ENCODE measurements around the gene FRMPD4. TPM values are rescaled to one million over a fixed set of nuclear protein-coding genes. Genes with fewer than 3 reads are reported as not detected.

The FRMPD4 gene
- total RNA-seq, 1 donor from 2014 or later, result not detected

DNA sequence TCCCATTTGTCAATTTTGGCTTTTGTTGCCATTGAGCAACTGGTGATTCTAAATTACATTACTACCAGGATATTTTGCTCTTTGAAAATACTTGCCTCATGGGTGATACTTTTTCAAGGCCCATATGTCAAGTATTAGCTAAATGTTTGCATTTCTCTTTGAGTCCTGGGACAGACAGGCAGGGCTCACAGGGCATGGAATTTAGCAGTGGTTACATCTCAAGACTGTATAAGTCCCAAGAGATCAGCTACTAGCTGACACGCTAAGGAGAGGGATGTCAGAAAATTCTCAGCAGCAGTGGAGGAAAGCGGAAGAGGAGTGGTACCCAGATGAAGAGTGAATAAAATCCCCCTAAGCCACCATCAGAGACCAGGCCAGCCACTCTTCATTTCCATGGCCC, 224.9 kb downstream of the FRMPD4 start:
- H3K27me3 Mint-ChIP-seq (ENCODE audit: low read depth), result no peaks in the 10 kb centered on the region

DNA sequence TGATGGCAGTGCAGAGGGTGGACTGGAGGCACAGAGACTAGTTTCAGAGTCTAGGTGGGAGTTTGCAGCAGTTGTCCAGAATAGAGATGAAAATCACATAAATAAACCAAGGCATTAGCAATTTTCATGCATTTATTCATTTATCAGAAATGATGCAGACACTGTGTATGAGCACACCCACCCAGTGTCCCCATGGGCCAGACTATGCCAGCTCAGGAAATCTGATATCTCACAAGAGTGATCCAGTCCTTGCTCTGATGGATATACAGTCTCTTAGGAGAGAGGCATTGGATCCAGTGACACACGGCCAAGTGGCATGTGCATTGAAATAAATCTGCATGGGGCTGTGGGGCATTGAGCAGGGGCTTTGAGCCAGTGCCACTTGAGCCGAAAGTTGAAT, 228.2 kb downstream of the FRMPD4 start:
- DNase-seq (ENCODE audit: low spot score), result no peak
- Mint-ChIP-seq H3K27ac (no peak overlapping the region), H3K4me1 (ENCODE audit: low read depth) (no peaks in the 10 kb centered on the region), H3K27me3 (ENCODE audit: low read depth) (no peaks in the 10 kb centered on the region), H3K36me3 (ENCODE audit: low read depth) (no peaks in the 10 kb centered on the region), H3K9me3 (no peaks in the 10 kb centered on the region), H3K4me3 (ENCODE audit: low read depth) (no peak overlapping the region)
- intact Hi-C loops (cut with micrococcal nuclease), result no loop called here

More for the DNA sequence above, 224.9 kb downstream of the FRMPD4 start:
- no peaks in the 10 kb centered on the region for H3K9me3 Mint-ChIP-seq
- no peak overlapping the region for H3K27ac Mint-ChIP-seq
- intact Hi-C loops (cut with micrococcal nuclease), result no loop called here
- H3K4me3 Mint-ChIP-seq (ENCODE audit: low read depth), result no peak overlapping the region
- H3K36me3 Mint-ChIP-seq (ENCODE audit: low read depth), result no peaks in the 10 kb centered on the region
- no peaks in the 10 kb centered on the region for H3K4me1 Mint-ChIP-seq (ENCODE audit: low read depth)
- no peak for DNase-seq (ENCODE audit: low spot score)

DNA sequence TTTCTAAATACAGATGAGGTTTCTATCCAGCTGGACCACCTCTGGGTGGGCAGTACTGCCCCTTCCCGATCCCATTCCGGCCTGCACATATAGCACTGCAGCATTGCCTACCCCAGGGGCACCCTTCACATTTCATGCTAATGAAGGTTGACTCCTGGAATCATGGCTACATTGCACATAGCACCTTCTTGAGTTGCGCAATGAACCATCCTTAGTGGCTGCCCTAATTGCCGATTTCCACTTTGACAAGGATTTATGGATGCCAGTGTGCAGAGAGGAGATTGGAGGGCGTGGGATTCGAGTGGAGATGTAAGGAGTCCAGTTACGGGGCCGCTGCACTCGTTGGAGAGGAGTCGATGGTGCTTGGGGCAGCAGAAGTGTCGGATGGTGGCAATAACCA, 229.0 kb downstream of the FRMPD4 start:
- intact Hi-C loops (cut with micrococcal nuclease), result no loop called here
- DNase-seq (ENCODE audit: low spot score), result no peak
- Mint-ChIP-seq H3K27ac (no peak overlapping the region), H3K36me3 (ENCODE audit: low read depth) (no peaks in the 10 kb centered on the region), H3K27me3 (ENCODE audit: low read depth) (no peaks in the 10 kb centered on the region), H3K4me3 (ENCODE audit: low read depth) (no peak overlapping the region), H3K4me1 (ENCODE audit: low read depth) (no peaks in the 10 kb centered on the region), H3K9me3 (no peaks in the 10 kb centered on the region)

DNA sequence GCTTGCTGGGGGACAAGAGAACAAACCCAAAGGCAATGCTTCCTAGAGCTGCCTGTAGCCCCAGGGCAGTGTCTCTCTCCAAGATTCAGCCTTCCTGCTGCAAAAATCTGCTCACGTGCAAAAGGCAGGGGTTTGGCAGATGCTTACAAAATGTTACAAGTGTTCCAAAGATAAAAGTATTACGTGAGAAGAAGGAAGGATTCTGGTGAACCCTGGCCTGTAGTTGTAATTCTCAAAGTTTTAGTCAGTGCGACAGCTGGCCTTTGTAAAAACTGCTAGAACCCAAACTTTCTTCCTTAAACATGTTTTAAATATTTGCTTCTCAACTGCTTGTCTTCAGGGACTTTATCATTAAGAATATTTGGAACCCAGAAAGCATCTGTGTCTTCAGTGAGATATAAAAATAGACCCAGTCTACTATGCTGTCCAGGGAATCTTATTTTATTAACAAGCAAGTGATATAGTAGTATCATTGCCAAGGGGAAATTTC, 232.3 kb downstream of the FRMPD4 start:
- intact Hi-C loops (cut with micrococcal nuclease), result no loop called here
- no peak overlapping the region for H3K4me3 Mint-ChIP-seq (ENCODE audit: low read depth)
- no peaks in the 10 kb centered on the region for H3K4me1 Mint-ChIP-seq (ENCODE audit: low read depth)
- H3K36me3 Mint-ChIP-seq (ENCODE audit: low read depth), result no peaks in the 10 kb centered on the region
- H3K9me3 Mint-ChIP-seq, result no peaks in the 10 kb centered on the region
- DNase-seq (ENCODE audit: low spot score), result no peak
- H3K27ac Mint-ChIP-seq, result no peak overlapping the region
- H3K27me3 Mint-ChIP-seq (ENCODE audit: low read depth), result no peaks in the 10 kb centered on the region

DNA sequence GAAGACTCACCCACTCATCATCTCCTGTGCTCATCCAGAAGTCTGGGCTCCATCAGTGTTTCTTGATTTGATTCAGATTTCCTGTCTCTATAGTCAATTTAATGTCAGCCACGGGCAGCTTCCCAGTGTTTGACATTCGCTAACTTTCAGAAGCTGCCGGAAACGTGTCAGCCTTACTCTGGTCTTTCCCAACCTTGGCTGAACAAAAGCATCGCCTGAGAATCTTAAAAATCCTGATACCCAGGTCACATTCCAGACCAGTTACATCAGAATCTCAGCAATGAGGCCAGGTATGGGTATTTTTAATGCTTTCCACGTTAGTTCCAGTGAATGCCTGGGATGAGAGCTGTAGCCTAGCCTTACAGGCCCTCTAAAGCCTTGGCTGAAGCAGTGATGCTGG, 233.8 kb downstream of the FRMPD4 start:
- no peak for DNase-seq (ENCODE audit: low spot score)
- Mint-ChIP-seq H3K9me3 (no peaks in the 10 kb centered on the region), H3K4me3 (ENCODE audit: low read depth) (no peak overlapping the region), H3K27me3 (ENCODE audit: low read depth) (no peaks in the 10 kb centered on the region), H3K27ac (no peak overlapping the region), H3K36me3 (ENCODE audit: low read depth) (no peaks in the 10 kb centered on the region), H3K4me1 (ENCODE audit: low read depth) (no peaks in the 10 kb centered on the region)
- intact Hi-C loops (cut with micrococcal nuclease), result no loop called here

DNA sequence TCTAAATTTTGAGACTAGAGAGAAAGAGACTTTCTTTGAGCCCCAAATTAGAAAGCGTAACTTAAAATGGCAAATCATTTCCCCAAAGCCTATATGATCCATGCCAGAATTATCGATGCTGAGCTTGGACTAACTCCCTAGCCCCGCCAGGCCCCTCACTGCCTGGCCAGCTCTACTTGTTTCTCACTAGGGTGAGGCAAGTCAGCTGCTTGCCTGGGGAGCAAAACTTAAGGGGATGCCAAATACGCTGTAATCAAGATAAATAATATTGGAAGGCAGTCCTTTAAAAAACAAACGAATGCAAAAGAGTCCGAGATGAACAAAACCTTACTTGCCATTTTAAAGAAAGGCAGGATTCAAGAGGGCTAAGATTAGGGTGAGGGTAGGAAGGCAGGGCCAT, 236.0 kb downstream of the FRMPD4 start:
- H3K4me1 Mint-ChIP-seq (ENCODE audit: low read depth), result no peaks in the 10 kb centered on the region
- no peak overlapping the region for H3K4me3 Mint-ChIP-seq (ENCODE audit: low read depth)
- H3K27me3 Mint-ChIP-seq (ENCODE audit: low read depth), result no peaks in the 10 kb centered on the region
- no peak for DNase-seq (ENCODE audit: low spot score)
- H3K27ac Mint-ChIP-seq, result no peak overlapping the region
- H3K9me3 Mint-ChIP-seq, result no peaks in the 10 kb centered on the region
- intact Hi-C loops (cut with micrococcal nuclease), result no loop called here
- H3K36me3 Mint-ChIP-seq (ENCODE audit: low read depth), result no peaks in the 10 kb centered on the region

DNA sequence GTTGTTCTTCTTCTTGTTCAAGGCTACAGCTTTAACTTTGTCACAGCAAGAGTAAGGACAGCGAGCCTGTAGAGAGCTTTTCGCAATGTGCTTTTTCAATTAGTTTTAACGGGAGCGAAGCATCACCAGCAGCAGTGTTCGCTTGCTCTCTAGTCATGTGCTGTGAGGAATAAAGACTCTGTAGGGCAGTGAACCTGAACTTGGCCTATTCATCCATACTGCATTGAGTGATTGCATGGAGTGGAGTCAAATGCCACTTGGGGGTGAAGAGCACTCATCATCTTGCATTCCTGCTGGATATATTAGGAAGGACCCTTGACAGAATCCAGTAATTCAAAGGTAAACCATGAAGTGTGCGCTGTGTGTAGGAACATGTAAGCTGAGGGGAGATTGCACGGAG, 240.0 kb downstream of the FRMPD4 start:
- intact Hi-C loops (cut with micrococcal nuclease), result no loop called here
- Mint-ChIP-seq H3K27ac (no peak overlapping the region), H3K27me3 (ENCODE audit: low read depth) (no peaks in the 10 kb centered on the region), H3K4me3 (ENCODE audit: low read depth) (no peak overlapping the region), H3K36me3 (ENCODE audit: low read depth) (no peaks in the 10 kb centered on the region), H3K4me1 (ENCODE audit: low read depth) (no peaks in the 10 kb centered on the region), H3K9me3 (no peaks in the 10 kb centered on the region)
- DNase-seq (ENCODE audit: low spot score), result no peak

DNA sequence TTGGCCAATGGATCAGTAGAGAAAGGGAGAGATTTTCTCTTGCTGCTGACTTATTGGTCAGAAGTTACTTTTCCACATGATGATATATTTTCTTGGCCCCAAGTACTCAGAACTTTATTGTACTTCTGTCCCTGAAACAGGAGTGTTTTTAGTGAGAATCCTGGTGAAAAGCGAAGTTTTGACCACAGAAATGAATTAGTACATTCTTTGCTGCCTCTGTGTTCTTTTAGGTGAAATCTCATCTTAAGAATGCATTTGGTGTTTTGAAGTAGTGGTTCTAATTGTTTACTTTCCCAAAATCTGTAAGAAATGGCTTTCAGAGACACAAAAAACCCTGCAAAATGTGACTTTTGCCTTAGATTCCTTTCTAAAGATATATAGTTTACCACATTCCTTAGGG, 240.4 kb downstream of the FRMPD4 start:
- Mint-ChIP-seq H3K27me3 (ENCODE audit: low read depth) (no peaks in the 10 kb centered on the region), H3K36me3 (ENCODE audit: low read depth) (no peaks in the 10 kb centered on the region), H3K4me1 (ENCODE audit: low read depth) (no peaks in the 10 kb centered on the region), H3K9me3 (no peaks in the 10 kb centered on the region), H3K4me3 (ENCODE audit: low read depth) (no peak overlapping the region), H3K27ac (no peak overlapping the region)
- intact Hi-C loops (cut with micrococcal nuclease), result no loop called here
- no peak for DNase-seq (ENCODE audit: low spot score)

DNA sequence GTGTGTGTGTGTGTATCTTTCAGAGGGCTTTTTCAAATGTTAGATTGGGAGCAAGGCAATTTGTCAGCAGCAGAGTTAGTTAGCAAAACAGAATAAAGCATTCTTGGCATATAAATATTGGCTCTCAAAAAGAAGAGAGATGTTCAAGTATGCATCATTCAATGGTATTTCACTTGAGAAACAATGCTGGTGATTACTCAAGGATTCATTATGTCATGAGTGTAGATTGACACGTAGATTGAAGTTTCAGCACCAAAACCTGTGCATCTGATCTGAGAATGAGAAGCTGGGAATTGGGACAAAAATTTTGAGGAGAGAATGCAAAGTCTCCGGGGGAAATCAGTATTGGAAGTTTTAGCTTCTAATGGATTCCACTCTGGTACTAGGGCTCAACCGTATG, 241.4 kb downstream of the FRMPD4 start:
- Mint-ChIP-seq H3K4me3 (ENCODE audit: low read depth) (no peak overlapping the region), H3K36me3 (ENCODE audit: low read depth) (no peaks in the 10 kb centered on the region), H3K27me3 (ENCODE audit: low read depth) (no peaks in the 10 kb centered on the region), H3K4me1 (ENCODE audit: low read depth) (no peaks in the 10 kb centered on the region), H3K9me3 (no peaks in the 10 kb centered on the region), H3K27ac (no peak overlapping the region)
- no peak for DNase-seq (ENCODE audit: low spot score)
- intact Hi-C loops (cut with micrococcal nuclease), result no loop called here

DNA sequence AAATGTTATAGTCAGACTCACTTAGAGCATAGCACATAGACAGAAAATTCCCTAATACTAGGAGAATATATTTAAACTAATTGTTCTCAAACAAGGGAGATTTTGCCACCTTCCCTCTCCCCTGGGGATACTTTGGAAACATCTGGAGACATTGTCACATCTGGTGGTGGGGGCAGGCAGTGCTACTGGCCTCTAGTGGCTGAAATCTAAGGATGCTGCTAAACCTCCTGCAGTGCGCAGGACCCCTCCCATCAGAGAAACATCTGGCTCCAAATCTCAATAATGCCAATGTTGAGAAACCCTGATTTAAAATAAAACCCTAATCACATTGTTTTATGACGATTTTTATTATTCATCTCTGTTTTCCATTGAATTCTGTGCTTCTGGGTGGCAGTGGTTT, 244.9 kb downstream of the FRMPD4 start:
- Mint-ChIP-seq H3K4me3 (ENCODE audit: low read depth) (no peak overlapping the region), H3K36me3 (ENCODE audit: low read depth) (no peaks in the 10 kb centered on the region), H3K27me3 (ENCODE audit: low read depth) (no peaks in the 10 kb centered on the region), H3K9me3 (no peaks in the 10 kb centered on the region), H3K4me1 (ENCODE audit: low read depth) (no peaks in the 10 kb centered on the region), H3K27ac (no peak overlapping the region)
- no peak for DNase-seq (ENCODE audit: low spot score)
- intact Hi-C loops (cut with micrococcal nuclease), result no loop called here

DNA sequence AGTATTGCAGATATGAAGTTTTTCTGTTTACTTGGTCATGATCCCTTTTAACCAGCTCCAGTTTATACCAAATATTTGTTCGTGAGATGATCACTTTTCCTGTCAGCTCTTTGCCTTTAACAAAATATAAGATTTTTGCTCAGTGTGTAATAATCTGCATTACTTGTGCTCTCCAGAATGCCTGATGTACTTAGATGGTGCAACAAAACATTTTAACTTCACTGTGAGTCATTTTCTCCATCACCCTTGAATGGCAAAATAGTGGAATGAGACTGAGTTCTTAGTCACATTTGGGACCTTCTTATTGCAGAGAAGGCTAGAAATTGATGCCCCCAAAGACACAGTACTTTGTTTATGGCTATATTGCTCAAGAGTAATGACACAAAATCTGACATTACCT, 252.0 kb downstream of the FRMPD4 start:
- Mint-ChIP-seq H3K27ac (no peak overlapping the region), H3K9me3 (no peaks in the 10 kb centered on the region), H3K4me3 (ENCODE audit: low read depth) (no peak overlapping the region), H3K36me3 (ENCODE audit: low read depth) (no peaks in the 10 kb centered on the region), H3K4me1 (ENCODE audit: low read depth) (no peaks in the 10 kb centered on the region), H3K27me3 (ENCODE audit: low read depth) (no peaks in the 10 kb centered on the region)
- DNase-seq (ENCODE audit: low spot score), result no peak
- intact Hi-C loops (cut with micrococcal nuclease), result no loop called here

DNA sequence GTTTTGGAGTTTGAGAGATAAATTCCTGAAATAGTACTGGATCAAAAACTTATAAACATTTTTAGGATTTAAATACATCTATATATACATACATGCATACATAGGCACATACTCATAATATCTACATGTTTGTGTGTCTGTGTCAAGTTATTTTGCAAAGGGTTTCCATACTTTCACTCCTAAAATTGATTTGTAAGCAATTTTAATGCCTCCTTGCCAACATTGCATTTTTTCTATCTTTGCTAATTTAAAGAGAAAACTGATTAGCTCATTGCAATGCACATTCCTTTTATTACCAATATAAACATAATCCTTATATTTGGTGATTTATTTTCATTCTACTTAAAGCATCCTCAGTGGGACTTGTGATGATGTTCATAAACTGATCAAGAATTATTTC, 258.3 kb downstream of the FRMPD4 start:
- intact Hi-C loops (cut with micrococcal nuclease), result no loop called here
- Mint-ChIP-seq H3K4me3 (ENCODE audit: low read depth) (no peak overlapping the region), H3K27ac (no peak overlapping the region)

DNA sequence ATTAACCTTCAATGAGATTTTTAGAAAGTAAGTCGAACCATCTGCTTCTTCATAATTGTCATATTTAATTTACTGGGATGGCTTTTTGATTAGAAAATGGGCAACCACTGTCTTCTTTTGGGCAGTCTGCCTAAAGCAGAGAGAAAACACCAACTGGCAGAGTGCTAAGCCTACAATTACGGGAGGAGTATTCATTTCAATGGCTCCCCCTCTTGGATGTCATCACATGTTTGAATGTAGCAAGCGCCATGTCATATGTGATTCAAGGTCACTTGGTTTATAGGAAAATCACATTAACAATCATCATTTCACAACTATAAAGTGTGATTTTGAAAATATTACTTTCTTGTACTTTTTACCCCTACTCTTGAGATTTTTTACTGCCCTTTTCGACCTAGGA, 261.9 kb downstream of the FRMPD4 start:
- no peaks in the 10 kb centered on the region for H3K4me1 Mint-ChIP-seq (ENCODE audit: low read depth)
- H3K36me3 Mint-ChIP-seq (ENCODE audit: low read depth), result no peaks in the 10 kb centered on the region
- no peaks in the 10 kb centered on the region for H3K9me3 Mint-ChIP-seq
- no peak for DNase-seq (ENCODE audit: low spot score)
- H3K27ac Mint-ChIP-seq, result no peak overlapping the region
- no peak overlapping the region for H3K4me3 Mint-ChIP-seq (ENCODE audit: low read depth)
- H3K27me3 Mint-ChIP-seq (ENCODE audit: low read depth), result no peaks in the 10 kb centered on the region
- intact Hi-C loops (cut with micrococcal nuclease), result no loop called here

More for the DNA sequence above, 258.3 kb downstream of the FRMPD4 start:
- Mint-ChIP-seq H3K4me1 (ENCODE audit: low read depth) (no peaks in the 10 kb centered on the region), H3K27me3 (ENCODE audit: low read depth) (no peaks in the 10 kb centered on the region), H3K9me3 (no peaks in the 10 kb centered on the region), H3K36me3 (ENCODE audit: low read depth) (no peaks in the 10 kb centered on the region)
- DNase-seq (ENCODE audit: low spot score), result no peak

DNA sequence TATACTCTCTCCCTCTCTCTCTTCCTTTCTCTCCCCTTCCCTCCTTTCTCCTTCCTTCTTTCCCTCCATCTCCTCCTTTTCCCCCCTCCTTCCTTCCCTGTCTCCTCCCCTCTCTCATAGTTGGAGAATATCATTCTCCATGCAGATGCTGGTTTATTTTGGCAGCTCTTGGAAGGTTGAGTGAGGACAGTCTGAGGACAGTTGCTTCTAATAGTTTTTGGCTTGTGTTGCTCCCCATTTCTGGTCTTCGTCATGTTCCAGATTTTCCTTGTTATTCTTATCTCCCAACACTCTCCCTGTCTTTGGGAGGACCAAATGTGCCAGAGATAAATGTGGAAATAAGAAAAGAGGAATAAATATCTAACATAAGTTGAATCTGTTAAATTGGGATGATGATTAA, 263.0 kb downstream of the FRMPD4 start:
- no peak for DNase-seq (ENCODE audit: low spot score)
- H3K27ac Mint-ChIP-seq, result no peak overlapping the region
- no peaks in the 10 kb centered on the region for H3K9me3 Mint-ChIP-seq
- intact Hi-C loops (cut with micrococcal nuclease), result no loop called here
- no peak overlapping the region for H3K4me3 Mint-ChIP-seq (ENCODE audit: low read depth)
- H3K36me3 Mint-ChIP-seq (ENCODE audit: low read depth), result no peaks in the 10 kb centered on the region
- H3K4me1 Mint-ChIP-seq (ENCODE audit: low read depth), result no peaks in the 10 kb centered on the region
- no peaks in the 10 kb centered on the region for H3K27me3 Mint-ChIP-seq (ENCODE audit: low read depth)

All from activated T-helper 2 cell treated with anti-CD3 and anti-CD28 coated beads, Interferon-gamma antibody, Interleukin-2, Interleukin-4, amounts not matched to agents 10 μg/mL and 5 μg/mL and 100 μg/mL, durations not matched to agents 14 hours and 24 hours and 36 hours (primary cell).